Loucy (cell line): ENCODE data around the gene TNRC6B.

Experiments
- H2AFZ ChIP-seq: fragments of 200-600 bp; sonication (generic); 2 replicates; pipeline ENCODE4 v1.6.0; 2016; ENCODE audit warnings: antibody characterized with exemption, mild to moderate bottlenecking, low read length, moderate library complexity
- H3F3A ChIP-seq: fragments of 200-600 bp; 2 replicates; pipeline ENCODE4 v1.6.0; 2016; ENCODE audit warnings: antibody characterized with exemption, low read depth, mild to moderate bottlenecking
- H3K27me3 ChIP-seq: fragments of 200-600 bp; sonication (generic); 2 replicates; pipeline ENCODE4 v1.6.1; 2014; ENCODE audit warnings: low read length, mild to moderate bottlenecking; ENCODE audit not compliant: insufficient read depth, poor library complexity, severe bottlenecking
- H3K36me3 ChIP-seq: fragments of 200-600 bp; sonication (generic); 2 replicates; pipeline ENCODE4 v1.6.1; 2016; ENCODE audit warnings: low read length; ENCODE audit not compliant: insufficient read depth
- H3K4me1 ChIP-seq: fragments of 200-600 bp; sonication (generic); 2 replicates; pipeline ENCODE4 v1.5.1; 2014; ENCODE audit warnings: low read length, mild to moderate bottlenecking; ENCODE audit not compliant: insufficient read depth, poor library complexity, severe bottlenecking
- H3K4me2 ChIP-seq: fragments of 200-600 bp; sonication (generic); 2 replicates; pipeline ENCODE4 v1.6.0; 2014; ENCODE audit warnings: antibody characterized with exemption, low read length, low read depth, mild to moderate bottlenecking; ENCODE audit not compliant: poor library complexity, severe bottlenecking
- H3K4me3 ChIP-seq: fragments of 200-600 bp; sonication (generic); 2 replicates; pipeline ENCODE4 v1.5.1; 2014; ENCODE audit warnings: low read length, mild to moderate bottlenecking, mixed read lengths; ENCODE audit not compliant: poor library complexity, severe bottlenecking
- H3K79me2 ChIP-seq: fragments of 200-600 bp; sonication (generic); 2 replicates; pipeline ENCODE4 v1.6.1; 2014; ENCODE audit warnings: low read length; ENCODE audit not compliant: insufficient read depth
- H3K9ac ChIP-seq: fragments of 200-600 bp; sonication (generic); 2 replicates; pipeline ENCODE4 v1.6.0; 2014; ENCODE audit warnings: mild to moderate bottlenecking, low read depth, low read length, moderate library complexity; ENCODE audit not compliant: poor library complexity, severe bottlenecking
- H3K9me2 ChIP-seq: fragments of 200-600 bp; sonication (generic); replicated peaks from 2 replicates; pipeline ENCODE4 v1.6.1; 2016; ENCODE audit warnings: low read depth, low read length, mixed read lengths
- H3K9me3 ChIP-seq: fragments of 200-600 bp; sonication (generic); 2 replicates; pipeline ENCODE4 v1.6.1; 2014; ENCODE audit warnings: mild to moderate bottlenecking, antibody characterized with exemption, low read length, low read depth; ENCODE audit not compliant: insufficient read depth
- H4K20me1 ChIP-seq: fragments of 200-600 bp; sonication (generic); 2 replicates; pipeline ENCODE4 v1.6.0; 2014; ENCODE audit warnings: antibody characterized with exemption, low read length, mild to moderate bottlenecking; ENCODE audit not compliant: insufficient read depth, poor library complexity, severe bottlenecking
- CTCF ChIP-seq: fragments of 200-600 bp; sonication (generic); conservative IDR thresholded peaks from 2 replicates; pipeline ENCODE4 v1.5.1; 2014; ENCODE audit warnings: mild to moderate bottlenecking, antibody characterized with exemption, low read length
- EZH2phosphoT487 ChIP-seq: fragments of 200-600 bp; IDR thresholded peaks from 2 replicates; pipeline ENCODE4 v1.6.1; 2018; ENCODE audit warnings: antibody characterized with exemption, mild to moderate bottlenecking, moderate library complexity, borderline replicate concordance

TNRC6B gene

GRCh38 chr22:40314041-40314440 lies 136.3 kb downstream of the TNRC6B start:
- Histone ChIP-seq H3K79me2 (no peaks in the 10 kb centered on the region), H3K36me3 (peaks cover 87% of the 10 kb centered on the region), H2AFZ (no peak overlapping the region), H4K20me1 (no peaks in the 10 kb centered on the region), H3K9ac (no peak overlapping the region), H3K4me3 (no peak overlapping the region), H3K4me2 (no peak overlapping the region), H3F3A (no peaks in the 10 kb centered on the region), H3K4me1 (no peaks in the 10 kb centered on the region), H3K9me2 (no peaks in the 10 kb centered on the region), H3K9me3 (no peaks in the 10 kb centered on the region), H3K27me3 (no peaks in the 10 kb centered on the region)
- no peak for TF ChIP-seq CTCF
- TF ChIP-seq EZH2phosphoT487, result no peak

GRCh38 chr22:40320687-40321086 lies 143.0 kb downstream of the TNRC6B start:
- TF ChIP-seq CTCF (no peak), EZH2phosphoT487 (no peak)
- no peaks in the 10 kb centered on the region for H3K9me2 ChIP-seq
- no peak overlapping the region for H3K9ac ChIP-seq
- no peak overlapping the region for H3K4me2 ChIP-seq
- H3K79me2 ChIP-seq, result no peaks in the 10 kb centered on the region
- peaks cover 19% of the 10 kb centered on the region for H3K4me1 ChIP-seq
- no peaks in the 10 kb centered on the region for H4K20me1 ChIP-seq
- no peaks in the 10 kb centered on the region for H3K27me3 ChIP-seq
- no peaks in the 10 kb centered on the region for H3F3A ChIP-seq
- no peak overlapping the region for H3K4me3 ChIP-seq
- peaks cover 49% of the 10 kb centered on the region; the same call in 1 of the 2 replicates for H3K36me3 ChIP-seq
- no peak overlapping the region for H2AFZ ChIP-seq
- H3K9me3 ChIP-seq, result no peaks in the 10 kb centered on the region

- Histone ChIP-seq H3K27me3 (no peaks in the 10 kb centered on the region), H3K9me3 (no peaks in the 10 kb centered on the region), H3K79me2 (no peaks in the 10 kb centered on the region), H3K9me2 (no peaks in the 10 kb centered on the region), H3K4me3 (no peak overlapping the region), H3K36me3 (peaks cover 37% of the 10 kb centered on the region; the same call in 1 of the 2 replicates), H2AFZ (no peak overlapping the region), H4K20me1 (no peaks in the 10 kb centered on the region), H3F3A (no peaks in the 10 kb centered on the region), H3K4me1 (peaks cover 30% of the 10 kb centered on the region), H3K4me2 (no peak overlapping the region), H3K9ac (no peak overlapping the region)
- TF ChIP-seq EZH2phosphoT487 (no peak), CTCF (no peak)
Observed at GRCh38 chr22:40322021-40322420, 144.3 kb downstream of the TNRC6B start.
